ENCODE measurements around the gene CD81. TPM values are rescaled to one million over a fixed set of nuclear protein-coding genes. Genes with fewer than 3 reads are reported as not detected.

The CD81 gene
- total and polyA plus RNA-seq, 2 donors from 2014 or later: 827 to 950 TPM

DNA sequence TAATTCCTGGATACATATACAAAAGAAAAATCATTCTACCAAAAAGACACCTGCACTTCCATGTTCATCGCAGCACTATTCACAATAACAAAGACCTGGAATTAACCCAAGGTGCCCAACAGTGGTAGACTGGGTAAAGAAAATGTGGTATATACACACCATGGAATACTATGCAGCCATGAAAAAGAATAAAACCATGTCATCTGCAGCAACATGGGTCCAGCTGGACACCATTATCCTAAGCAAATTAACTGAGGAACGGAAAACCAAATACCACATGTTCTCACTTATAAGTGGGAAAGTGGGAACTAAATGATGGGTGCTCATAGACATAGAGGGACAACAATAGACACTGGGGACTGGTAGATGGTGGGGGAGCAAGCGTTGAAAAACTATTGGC lies 62.7 kb downstream of the CD81 start:
- Histone ChIP-seq H3K9me3 (ENCODE audit: control insufficient read depth in 2 of 3, insufficient read depth in 1 of 3, low read length in 3 of 3) (no peaks in the 10 kb centered on the region), H3K4me3 (ENCODE audit: low read length in 3 of 3) (no peak overlapping the region), H3K9ac (ENCODE audit: low read length in 3 of 3) (no peak overlapping the region), H3K27me3 (ENCODE audit: control insufficient read depth, insufficient read depth, low read length) (peaks cover 3% of the 10 kb centered on the region), H3K27ac (ENCODE audit: low read depth in 2 of 2, low read length in 2 of 2) (no peak overlapping the region), H3K4me1 (ENCODE audit: control insufficient read depth in 2 of 3, insufficient read depth in 2 of 3, low read depth in 1 of 3, low read length in 3 of 3) (peaks cover 0 to 3% (median 0%) of the 10 kb centered on the region in 3 donors), H3K36me3 (ENCODE audit: control insufficient read depth in 2 of 3, insufficient read depth in 3 of 3, low read length in 3 of 3) (no peaks in the 10 kb centered on the region)
- intact Hi-C loops (cut with DNase I): no loop called here
- DNase-seq (no peak), FAIRE-seq (no peak)
- TF ChIP-seq, protein P1, sequence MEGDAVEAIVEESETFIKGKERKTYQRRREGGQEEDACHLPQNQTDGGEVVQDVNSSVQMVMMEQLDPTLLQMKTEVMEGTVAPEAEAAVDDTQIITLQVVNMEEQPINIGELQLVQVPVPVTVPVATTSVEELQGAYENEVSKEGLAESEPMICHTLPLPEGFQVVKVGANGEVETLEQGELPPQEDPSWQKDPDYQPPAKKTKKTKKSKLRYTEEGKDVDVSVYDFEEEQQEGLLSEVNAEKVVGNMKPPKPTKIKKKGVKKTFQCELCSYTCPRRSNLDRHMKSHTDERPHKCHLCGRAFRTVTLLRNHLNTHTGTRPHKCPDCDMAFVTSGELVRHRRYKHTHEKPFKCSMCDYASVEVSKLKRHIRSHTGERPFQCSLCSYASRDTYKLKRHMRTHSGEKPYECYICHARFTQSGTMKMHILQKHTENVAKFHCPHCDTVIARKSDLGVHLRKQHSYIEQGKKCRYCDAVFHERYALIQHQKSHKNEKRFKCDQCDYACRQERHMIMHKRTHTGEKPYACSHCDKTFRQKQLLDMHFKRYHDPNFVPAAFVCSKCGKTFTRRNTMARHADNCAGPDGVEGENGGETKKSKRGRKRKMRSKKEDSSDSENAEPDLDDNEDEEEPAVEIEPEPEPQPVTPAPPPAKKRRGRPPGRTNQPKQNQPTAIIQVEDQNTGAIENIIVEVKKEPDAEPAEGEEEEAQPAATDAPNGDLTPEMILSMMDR (IDR thresholded peaks at IDR 0.05; ENCODE audit: borderline replicate concordance, extremely low read depth, insufficient read depth): no peak

DNA sequence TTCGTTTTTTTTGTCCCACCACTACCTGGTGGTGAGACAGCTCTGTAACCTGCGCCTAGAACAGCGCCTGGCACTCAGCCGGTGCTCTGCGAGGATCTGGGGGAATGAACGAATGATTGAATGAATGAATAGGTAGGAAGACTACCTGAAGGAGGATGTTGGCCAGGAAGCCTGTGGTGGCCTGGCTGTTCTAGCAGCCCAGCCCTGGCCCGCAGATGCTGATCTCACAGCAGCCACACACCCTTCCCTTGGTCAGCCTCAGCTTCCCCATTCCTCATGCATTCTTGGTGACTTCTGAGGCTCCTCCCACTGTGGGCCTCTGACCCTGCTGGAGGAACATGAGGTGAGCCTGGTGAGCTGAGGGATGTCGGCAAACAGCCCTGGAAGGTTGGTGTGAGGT lies 63.5 kb downstream of the CD81 start:
- Histone ChIP-seq H3K27ac (ENCODE audit: low read depth in 2 of 2, low read length in 2 of 2) (no peak overlapping the region), H3K4me1 (ENCODE audit: control insufficient read depth in 2 of 3, insufficient read depth in 2 of 3, low read depth in 1 of 3, low read length in 3 of 3) (peaks cover 0 to 7% (median 0%) of the 10 kb centered on the region in 3 donors), H3K4me3 (ENCODE audit: low read length in 3 of 3) (no peak overlapping the region), H3K27me3 (ENCODE audit: control insufficient read depth, insufficient read depth, low read length) (peaks cover 3% of the 10 kb centered on the region), H3K36me3 (ENCODE audit: control insufficient read depth in 2 of 3, insufficient read depth in 3 of 3, low read length in 3 of 3) (no peaks in the 10 kb centered on the region), H3K9ac (ENCODE audit: low read length in 3 of 3) (no peak overlapping the region), H3K9me3 (ENCODE audit: control insufficient read depth in 2 of 3, insufficient read depth in 1 of 3, low read length in 3 of 3) (no peaks in the 10 kb centered on the region)
- TF ChIP-seq, protein P1 (IDR thresholded peaks at IDR 0.05; ENCODE audit: borderline replicate concordance, extremely low read depth, insufficient read depth): no peak
- intact Hi-C loops (cut with DNase I): no loop called here
- DNase-seq: peak in 1 of 5 donors; percentile 60
- no peak for FAIRE-seq

DNA sequence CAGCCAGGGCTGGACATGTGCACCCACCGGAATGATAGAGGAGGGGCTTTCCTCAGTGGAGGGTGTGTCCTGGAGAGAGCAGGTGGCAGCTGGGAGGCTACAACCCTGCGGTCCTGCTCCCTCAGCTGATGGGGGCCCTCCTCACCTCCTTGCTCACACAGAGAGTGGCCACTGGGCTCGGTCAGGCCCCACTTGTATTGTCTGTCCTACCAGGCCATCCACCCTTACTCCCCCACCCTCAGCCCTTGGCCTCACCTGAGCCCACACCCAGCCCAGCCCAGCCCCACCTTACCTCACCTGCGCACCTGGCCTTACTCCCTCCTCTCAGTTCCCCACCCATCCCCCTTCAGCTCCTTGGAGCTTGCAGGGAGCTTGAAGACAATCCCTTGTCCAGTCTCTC lies 64.1 kb downstream of the CD81 start:
- H3K9me3 ChIP-seq (ENCODE audit: control insufficient read depth in 2 of 3, insufficient read depth in 1 of 3, low read length in 3 of 3): no peaks in the 10 kb centered on the region
- FAIRE-seq (no peak), DNase-seq (peak in 2 of 5 donors; percentile 39 to 61)
- no peaks in the 10 kb centered on the region for H3K36me3 ChIP-seq (ENCODE audit: control insufficient read depth in 2 of 3, insufficient read depth in 3 of 3, low read length in 3 of 3)
- H3K4me1 ChIP-seq (ENCODE audit: control insufficient read depth in 2 of 3, insufficient read depth in 2 of 3, low read depth in 1 of 3, low read length in 3 of 3): peaks cover 0 to 12% (median 0%) of the 10 kb centered on the region in 3 donors
- TF ChIP-seq, protein P1 (IDR thresholded peaks at IDR 0.05; ENCODE audit: borderline replicate concordance, extremely low read depth, insufficient read depth): no peak
- intact Hi-C loops (cut with DNase I): no loop called here
- H3K27ac ChIP-seq (ENCODE audit: low read depth in 2 of 2, low read length in 2 of 2): no peak overlapping the region
- no peak overlapping the region for H3K9ac ChIP-seq (ENCODE audit: low read length in 3 of 3)
- H3K27me3 ChIP-seq (ENCODE audit: control insufficient read depth, insufficient read depth, low read length): peaks cover 3% of the 10 kb centered on the region
- H3K4me3 ChIP-seq (ENCODE audit: low read length in 3 of 3): no peak overlapping the region

DNA sequence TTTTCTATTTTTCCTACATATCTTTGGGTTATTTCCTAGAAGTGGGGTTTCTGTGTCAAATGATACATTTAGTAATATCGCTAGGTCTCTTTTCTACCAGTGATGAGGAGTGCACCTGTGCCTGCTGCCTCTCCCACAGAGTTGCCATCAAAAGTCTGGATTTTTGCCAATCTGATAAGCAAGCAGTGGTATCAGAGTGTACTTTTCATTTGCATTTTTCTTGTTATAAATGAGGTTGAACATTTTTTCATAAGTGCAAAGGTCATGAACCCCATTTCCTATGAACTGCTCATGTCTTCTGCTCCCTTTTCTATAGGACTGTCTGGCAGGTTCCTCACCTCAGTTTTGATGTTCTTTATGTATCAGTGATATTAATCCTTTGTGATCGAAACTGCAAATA lies 65.5 kb downstream of the CD81 start:
- H3K9me3 ChIP-seq (ENCODE audit: control insufficient read depth in 2 of 3, insufficient read depth in 1 of 3, low read length in 3 of 3): no peaks in the 10 kb centered on the region
- FAIRE-seq: no peak
- no peaks in the 10 kb centered on the region for H3K36me3 ChIP-seq (ENCODE audit: control insufficient read depth in 2 of 3, insufficient read depth in 3 of 3, low read length in 3 of 3)
- H3K9ac ChIP-seq (ENCODE audit: low read length in 3 of 3): no peak overlapping the region
- intact Hi-C loops (cut with DNase I): no loop called here
- no peak overlapping the region for H3K4me3 ChIP-seq (ENCODE audit: low read length in 3 of 3)
- no peak overlapping the region for H3K27ac ChIP-seq (ENCODE audit: low read depth in 2 of 2, low read length in 2 of 2)
- peaks cover 3% of the 10 kb centered on the region for H3K27me3 ChIP-seq (ENCODE audit: control insufficient read depth, insufficient read depth, low read length)
- peaks cover 0 to 25% (median 5%) of the 10 kb centered on the region in 3 donors for H3K4me1 ChIP-seq (ENCODE audit: control insufficient read depth in 2 of 3, insufficient read depth in 2 of 3, low read depth in 1 of 3, low read length in 3 of 3)
- no peak for DNase-seq
- TF ChIP-seq, protein P1 (IDR thresholded peaks at IDR 0.05; ENCODE audit: borderline replicate concordance, extremely low read depth, insufficient read depth): no peak

Data from kidney (tissue), 14 donors.